ENCODE measurements around the gene PID1. TPM values are rescaled to one million over a fixed set of nuclear protein-coding genes. Genes with fewer than 3 reads are reported as not detected.

The PID1 gene, protein sequence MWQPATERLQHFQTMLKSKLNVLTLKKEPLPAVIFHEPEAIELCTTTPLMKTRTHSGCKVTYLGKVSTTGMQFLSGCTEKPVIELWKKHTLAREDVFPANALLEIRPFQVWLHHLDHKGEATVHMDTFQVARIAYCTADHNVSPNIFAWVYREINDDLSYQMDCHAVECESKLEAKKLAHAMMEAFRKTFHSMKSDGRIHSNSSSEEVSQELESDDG
- total RNA-seq: 6.9 and 22.8 TPM in 2 replicates

DNA sequence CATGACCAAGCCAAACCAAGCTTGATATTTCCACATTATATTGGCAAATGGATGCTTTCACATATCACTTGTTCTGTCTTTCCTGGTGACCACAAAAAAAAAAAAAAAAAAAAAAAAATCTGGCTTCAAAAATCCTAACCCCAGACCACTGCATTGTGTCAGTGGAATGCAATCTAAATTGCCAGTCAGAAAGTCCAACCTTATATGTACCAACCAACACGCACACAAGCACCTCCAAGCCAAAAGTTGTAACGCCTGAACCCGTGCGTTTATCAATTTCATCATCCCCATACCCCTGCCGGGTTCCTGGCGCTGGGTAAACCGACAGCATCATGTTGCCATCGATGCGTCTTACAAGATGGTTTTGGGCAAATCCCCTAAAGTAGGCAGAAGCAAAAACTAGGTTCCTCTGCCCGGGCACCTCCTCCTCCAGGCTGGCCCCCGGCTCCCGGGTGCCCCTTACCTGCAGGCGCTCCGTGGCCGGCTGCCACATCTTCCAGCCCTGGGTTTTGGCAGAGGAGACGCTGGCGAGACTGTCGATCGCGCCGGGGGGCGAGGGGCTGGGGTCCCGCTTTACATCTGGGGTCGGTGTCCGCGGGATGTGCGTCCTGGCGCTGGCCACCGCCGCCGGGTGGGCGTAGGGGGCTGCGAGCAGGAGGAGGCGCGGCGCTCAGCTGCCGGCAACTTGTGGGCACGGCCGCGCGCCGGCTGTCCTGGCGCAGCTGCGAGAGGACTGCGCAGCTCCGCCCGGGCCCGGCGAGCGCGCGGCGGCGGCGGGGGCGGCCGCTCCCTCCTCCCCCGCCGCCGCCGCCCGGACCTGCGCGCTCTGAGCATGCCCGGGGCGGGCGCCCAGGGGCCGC lies at the start of gene PID1:
TSS of gene PID1 (minus strand) at position 737 of the 860 bp plus-strand sequence. CDS start at position 493, 244 bp downstream.

All from regular cardiac myocyte (primary cell).